GM21390 (cell line): ENCODE data around the gene VCAN.

ENCODE experiments used
- ATAC-seq: cut with Tn5 transposase; IDR thresholded peaks from one replicate; pipeline ENCODE4 v1.9.1; 2021; ENCODE audit not compliant: unreplicated experiment

The VCAN gene

GRCh38 chr5:83494087-83494620, 22.6 kb downstream of the VCAN start:
- ATAC-seq, result no peak

DNA sequence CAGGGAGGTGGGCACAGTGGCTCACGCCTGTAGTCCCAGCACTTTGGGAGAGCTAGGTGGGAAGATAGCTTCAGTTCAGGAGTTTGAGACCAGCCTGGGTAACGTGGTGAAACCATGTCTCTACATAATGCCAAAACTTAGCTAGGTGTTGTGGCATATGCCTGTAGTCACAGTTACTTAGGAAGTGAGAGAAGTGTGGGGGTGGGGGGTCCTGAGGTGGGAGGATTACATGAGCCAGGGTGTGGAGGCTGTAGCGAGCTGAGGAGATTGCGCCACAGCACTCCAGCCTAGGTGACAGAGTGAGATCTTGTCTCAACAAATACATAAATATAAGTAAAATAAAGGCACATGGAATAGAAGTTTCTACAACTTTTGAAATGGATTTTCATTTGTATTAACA, 23.1 kb downstream of the VCAN start:
- no peak for ATAC-seq

DNA sequence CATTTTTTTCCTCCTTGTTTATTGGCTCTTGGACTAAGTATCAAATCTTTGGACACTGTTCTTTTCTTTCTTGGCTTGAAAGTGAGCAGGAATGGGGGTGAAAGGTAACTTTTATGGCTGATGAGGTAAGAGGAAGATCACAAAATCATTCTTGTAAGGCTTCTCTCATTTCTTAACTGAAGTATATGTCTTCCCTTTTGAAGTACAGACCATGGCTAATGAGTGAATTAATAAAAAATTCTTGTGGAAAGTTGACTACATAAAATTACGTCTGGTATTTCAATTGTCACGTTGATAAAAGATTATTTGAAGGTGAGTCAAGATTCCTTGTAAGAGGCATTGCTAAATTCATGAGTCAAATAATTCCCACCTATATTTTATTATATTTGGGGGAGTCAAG, 25.1 kb downstream of the VCAN start:
- no peak for ATAC-seq

GRCh38 chr5:83498585-83498984, 27.0 kb downstream of the VCAN start:
- ATAC-seq, result peak; percentile 82

GRCh38 chr5:83503662-83504061, 32.1 kb downstream of the VCAN start:
- no peak for ATAC-seq

- ATAC-seq, result no peak
Observed at GRCh38 chr5:83507431-83507830, 35.9 kb downstream of the VCAN start.

DNA sequence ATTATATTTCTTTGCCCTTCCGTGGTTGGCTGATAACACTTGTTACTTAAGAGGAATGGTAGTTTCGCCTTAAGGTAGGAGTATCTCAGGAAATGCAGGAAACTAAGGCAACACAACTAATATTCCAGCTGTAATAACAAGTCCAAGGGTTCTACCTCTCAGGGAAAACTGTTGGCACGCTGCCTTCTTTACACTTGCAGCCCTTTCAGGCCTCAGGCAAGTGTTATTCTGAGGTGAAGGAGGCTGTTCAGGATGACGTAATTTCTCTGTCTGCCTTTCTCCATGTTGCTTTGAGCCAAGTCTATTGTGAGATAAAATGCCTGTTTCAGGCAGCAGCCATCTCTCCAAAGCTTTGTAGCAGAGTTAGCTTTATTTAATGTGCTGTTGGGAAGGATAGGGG, 38.0 kb downstream of the VCAN start:
- ATAC-seq, result no peak

DNA sequence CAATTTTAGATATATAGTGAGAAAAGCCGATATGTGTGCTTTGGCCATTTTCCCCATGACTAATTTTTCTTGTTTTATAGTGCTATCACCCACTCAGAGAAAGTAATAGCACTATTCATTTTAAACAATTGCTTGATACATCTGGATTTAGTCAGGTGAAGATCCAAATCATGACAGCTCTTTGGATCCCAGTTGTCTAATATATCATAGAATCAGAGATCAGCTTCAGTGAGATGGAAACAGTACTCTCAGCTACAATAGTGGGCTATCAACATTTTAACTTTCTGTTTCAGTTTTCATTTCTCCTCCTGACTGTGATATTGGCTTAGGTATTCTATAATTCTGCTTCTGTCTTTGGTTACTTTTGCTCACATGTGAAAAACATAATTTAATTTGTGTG, 38.7 kb downstream of the VCAN start:
- peak; percentile 97 for ATAC-seq

DNA sequence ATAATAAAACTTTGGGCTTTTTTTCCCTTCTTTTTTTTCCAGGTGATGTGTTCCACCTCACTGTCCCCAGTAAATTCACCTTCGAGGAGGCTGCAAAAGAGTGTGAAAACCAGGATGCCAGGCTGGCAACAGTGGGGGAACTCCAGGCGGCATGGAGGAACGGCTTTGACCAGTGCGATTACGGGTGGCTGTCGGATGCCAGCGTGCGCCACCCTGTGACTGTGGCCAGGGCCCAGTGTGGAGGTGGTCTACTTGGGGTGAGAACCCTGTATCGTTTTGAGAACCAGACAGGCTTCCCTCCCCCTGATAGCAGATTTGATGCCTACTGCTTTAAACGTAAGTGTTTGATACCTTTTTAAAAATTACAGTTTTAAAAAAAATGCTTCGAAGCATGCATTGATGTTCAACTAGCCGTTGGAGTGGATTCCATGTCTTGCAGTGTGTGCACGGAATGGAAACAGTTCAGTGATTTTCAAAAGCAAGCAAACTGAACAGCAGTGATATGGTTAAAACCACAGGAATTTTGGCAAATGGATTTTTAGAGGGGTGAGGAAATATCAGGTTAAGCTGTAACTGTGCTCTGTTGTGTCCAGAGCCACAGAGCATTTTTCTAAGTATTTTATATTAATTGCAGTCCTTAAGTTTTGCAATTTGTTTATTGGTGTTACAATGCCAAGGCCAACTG, 40.7 kb downstream of the VCAN start:
- ATAC-seq, result no peak

DNA sequence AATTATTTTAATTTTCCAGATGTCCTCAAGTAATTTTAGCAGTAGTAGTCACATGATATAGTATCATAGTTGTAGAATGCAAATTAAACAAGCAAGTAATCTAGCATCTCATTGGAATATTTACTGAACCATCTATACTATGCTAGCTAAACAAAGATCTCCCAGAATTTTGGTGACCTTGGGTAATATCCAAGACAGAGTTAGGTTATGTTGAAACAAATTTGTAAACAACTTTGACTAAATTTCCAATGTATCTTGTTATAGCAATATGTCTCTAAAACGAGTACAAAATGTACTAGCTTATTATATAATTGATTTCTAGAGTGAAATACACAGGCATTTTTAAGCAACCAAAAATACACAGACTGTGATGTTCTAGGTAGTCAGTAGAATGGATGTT, 41.5 kb downstream of the VCAN start:
- ATAC-seq, result no peak

DNA sequence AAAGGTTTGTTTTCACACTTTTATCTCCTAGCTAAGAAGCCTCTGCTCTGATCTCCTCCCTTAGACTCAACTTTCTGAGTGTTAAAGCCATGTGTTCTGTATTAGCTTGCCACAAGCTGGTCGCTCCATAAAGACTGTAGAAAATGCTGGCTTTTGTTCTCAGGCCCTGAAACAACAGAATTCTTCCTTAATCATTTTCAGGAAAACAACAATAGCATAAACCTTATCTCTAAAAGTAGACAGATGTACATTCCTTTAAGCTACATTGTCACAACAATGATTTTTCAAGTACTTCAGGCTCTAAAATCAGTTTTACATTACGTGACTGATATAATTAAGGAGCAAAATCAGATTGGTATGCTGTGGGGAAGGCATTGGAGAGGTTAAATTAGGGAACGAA, 41.9 kb downstream of the VCAN start:
- no peak for ATAC-seq

- ATAC-seq, result no peak
Observed at GRCh38 chr5:83516377-83516776, 44.8 kb downstream of the VCAN start.

GRCh38 chr5:83517072-83517687, 45.6 kb downstream of the VCAN start:
- no peak for ATAC-seq

GRCh38 chr5:83517688-83518085, 46.1 kb downstream of the VCAN start:
- ATAC-seq, result no peak

DNA sequence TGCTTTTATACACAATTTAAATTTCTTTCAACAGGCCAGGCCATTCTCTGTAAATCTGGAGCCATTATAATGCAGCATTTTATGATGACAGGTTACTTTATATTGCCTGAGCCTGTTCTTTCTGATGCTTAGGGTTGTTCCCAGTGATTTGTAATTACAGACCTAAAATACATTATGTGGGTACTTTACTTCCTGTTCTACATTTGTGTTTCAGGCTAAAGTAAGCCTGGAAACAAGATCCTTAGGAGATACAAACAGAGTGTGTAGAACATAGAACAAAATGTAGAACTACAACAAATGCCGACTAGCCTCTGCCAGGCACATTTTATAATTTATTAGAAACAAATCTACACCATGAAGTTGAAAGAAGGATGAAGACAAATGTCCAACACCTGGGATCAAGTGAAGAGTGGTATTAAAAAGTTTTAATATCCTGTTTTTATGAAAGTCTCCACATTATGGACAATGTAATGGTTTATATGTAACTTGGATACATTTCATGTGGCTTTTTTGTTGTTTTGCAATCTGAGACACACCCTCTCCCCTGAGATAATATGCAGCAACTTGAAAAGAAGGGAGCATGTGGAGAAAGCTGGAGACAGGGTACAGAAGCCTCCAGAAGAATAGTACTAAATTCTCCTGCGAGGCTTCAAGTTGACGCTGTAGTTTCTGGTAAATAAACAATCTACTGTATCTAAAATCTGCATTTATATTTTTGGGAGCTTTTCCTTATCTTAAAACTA, 46.9 kb downstream of the VCAN start:
- ATAC-seq, result no peak

- ATAC-seq, result no peak
Observed at GRCh38 chr5:83522446-83522845, 50.9 kb downstream of the VCAN start.

- ATAC-seq, result no peak
Observed at GRCh38 chr5:83523929-83524328, 52.4 kb downstream of the VCAN start.

DNA sequence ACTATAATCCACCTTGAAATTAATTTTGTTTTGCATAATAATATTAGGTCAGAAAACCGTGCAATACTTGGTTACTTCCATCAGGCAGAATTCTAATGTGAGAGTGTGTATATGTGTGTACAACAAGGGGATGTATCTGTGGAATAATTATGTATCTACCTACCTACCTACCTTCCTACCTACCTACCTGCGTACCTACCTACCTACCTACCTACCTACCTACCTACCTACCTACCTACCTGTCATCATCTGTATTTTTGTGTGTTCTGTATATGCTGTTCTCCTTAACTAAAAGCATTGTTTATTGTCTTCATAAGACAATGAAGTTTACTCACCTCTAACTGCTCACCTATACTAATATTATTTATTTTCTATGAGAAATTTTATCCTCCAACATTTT, 52.8 kb downstream of the VCAN start:
- no peak for ATAC-seq

DNA sequence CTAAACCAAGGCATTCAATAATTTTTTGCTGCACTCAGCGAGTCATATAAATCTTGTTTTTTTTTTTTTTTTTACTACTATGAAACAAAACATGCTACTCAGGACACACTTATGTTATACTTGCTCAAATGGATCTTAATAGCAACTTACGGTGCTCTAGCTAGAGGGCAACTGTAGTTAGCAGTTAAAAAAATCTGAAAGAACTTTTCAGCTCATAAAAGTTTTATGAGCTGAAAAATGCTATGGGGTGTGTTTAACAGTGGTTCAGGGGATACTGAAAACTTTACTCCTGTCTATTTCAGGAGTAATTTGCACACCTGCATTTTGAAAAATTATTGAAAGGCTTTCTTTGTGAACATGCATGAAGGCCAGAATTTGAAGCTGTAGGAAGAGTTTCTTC, 53.4 kb downstream of the VCAN start:
- no peak for ATAC-seq

GRCh38 chr5:83526289-83526688, 54.7 kb downstream of the VCAN start:
- no peak for ATAC-seq

DNA sequence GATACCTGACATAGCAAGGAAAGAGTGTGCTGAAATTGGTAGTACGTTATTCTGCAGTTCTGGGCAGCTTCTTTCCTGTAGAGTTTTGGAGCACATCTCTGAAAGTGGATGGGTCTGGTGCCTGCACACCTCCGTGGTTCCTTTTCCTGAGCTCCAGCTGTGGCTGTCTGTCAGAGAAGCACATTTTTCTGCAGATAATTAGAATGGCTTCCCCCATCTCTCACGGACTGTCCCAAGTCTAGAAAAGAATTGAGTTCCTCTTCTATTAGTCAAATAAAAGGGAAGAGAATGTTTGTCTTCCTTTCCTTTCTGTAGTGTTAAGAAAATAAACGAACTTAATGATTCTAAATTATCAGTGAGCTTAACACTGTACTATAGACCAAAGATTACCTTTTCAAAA, 55.7 kb downstream of the VCAN start:
- ATAC-seq, result no peak
